ENCODE results near the gene ZNF367.

DNA sequence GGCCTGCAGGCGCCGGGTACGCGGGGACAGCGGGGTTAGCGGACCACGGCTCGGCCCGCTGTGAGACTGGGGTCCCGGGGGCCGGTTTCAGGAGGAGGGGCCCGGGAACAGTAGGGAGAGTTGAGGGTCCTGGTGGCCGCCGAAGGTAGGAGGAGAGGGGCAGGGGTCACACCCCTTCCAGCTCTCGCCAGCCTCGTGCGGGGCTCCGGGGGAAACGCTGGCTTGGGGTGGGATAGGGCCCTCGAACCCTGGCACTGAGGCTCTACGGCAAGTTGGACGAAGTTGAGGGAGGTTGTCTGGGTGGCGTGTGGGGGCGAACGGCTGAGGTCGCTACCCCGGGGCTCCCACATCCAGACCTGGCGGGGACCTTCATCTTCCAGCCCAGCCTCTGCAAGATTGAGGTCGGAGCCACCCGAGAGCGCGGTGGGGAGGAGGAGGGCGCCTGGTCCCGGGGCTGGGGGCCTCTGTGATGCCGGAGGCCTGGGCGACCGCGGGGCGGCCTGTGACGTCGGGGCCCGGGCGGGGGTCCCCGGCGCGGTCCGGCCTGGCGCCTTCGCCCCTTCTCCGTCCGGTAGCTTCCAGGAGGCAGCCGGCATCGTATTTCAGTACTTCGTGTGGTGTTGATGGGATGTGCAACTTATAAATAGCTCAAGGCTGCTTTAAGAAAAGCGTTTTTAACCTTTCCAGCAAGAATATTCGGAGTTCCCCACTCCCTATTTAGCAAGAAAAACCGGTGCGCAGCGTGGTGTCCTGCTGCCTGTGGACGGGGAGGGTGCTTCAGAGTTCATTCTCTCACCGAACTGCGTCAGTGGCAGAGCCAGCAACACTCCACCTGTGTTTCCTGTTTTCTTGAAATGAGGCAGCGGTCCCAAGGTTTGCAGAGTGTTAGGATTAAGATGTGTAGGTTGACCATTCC lies 32.7 kb upstream of the ZNF367 start:
- TF ChIP-seq, protein P1, sequence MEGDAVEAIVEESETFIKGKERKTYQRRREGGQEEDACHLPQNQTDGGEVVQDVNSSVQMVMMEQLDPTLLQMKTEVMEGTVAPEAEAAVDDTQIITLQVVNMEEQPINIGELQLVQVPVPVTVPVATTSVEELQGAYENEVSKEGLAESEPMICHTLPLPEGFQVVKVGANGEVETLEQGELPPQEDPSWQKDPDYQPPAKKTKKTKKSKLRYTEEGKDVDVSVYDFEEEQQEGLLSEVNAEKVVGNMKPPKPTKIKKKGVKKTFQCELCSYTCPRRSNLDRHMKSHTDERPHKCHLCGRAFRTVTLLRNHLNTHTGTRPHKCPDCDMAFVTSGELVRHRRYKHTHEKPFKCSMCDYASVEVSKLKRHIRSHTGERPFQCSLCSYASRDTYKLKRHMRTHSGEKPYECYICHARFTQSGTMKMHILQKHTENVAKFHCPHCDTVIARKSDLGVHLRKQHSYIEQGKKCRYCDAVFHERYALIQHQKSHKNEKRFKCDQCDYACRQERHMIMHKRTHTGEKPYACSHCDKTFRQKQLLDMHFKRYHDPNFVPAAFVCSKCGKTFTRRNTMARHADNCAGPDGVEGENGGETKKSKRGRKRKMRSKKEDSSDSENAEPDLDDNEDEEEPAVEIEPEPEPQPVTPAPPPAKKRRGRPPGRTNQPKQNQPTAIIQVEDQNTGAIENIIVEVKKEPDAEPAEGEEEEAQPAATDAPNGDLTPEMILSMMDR (IDR thresholded peaks at IDR 0.05; ENCODE audit: low read length), result no peak
- no peak for TF ChIP-seq EZH2 (IDR thresholded peaks at IDR 0.05; ENCODE audit: borderline replicate concordance, low read length)

Measured in OCI-LY1 (cell line).